Stimulated activated CD4-positive, alpha-beta T cell treated with anti-CD3 and anti-CD28 coated beads, Interleukin-4, amount 100 ng/mL, for 48 hours (primary cell): ENCODE measurements around the gene GALNT17.

Experiments
- DNase-seq, 2 donors: peaks; one replicate each; pipeline ENCODE4 v3.0.0-alpha.2; 2020; ENCODE audit warnings: low read depth in 2 of 2

Gene GALNT17

DNA sequence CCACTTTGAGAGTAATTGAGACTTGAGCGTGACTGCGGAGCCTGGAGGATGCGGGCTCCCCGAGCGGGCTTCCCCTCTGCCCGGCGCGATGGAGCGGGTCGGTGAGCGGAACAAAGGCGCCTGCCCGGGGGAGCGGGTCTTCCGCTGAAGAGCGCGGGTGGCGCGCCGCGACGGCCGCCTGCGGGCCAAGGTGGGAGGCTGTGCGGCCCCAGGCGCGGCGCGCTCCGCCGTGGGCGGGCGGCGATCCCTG is at the start of gene GALNT17:
GALNT17 (plus strand) TSS at position 18 of the 250 bp plus-strand sequence.
- no peak for DNase-seq

DNA sequence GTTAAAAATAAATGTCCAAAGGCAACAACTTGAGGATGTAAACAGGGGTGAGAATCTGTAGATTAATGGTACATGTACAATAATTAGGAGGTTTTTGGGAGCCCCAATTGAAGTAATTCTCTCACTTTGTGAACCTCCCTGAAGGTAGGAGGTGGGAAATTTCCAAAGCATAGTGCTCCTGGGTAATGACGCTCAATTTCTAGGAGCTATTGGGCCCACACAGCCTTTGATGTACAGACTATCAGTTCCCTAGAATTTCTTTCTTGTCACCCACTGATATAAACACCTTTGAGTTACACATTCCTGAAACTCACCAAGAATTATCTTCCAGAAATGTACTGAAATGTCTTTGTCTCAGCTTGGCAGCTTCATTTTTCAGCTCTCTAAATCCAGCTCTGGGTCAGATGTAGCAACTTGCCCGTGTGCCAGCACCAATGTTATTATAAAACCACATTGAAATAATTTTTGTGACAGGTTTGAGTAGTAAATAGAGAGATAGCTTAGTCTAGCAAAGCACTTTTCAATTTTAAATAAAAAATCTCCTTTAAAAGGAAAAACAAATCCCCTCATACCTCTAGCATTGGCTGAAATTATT is 36.6 kb upstream of the GALNT17 start:
- DNase-seq = no peak

DNA sequence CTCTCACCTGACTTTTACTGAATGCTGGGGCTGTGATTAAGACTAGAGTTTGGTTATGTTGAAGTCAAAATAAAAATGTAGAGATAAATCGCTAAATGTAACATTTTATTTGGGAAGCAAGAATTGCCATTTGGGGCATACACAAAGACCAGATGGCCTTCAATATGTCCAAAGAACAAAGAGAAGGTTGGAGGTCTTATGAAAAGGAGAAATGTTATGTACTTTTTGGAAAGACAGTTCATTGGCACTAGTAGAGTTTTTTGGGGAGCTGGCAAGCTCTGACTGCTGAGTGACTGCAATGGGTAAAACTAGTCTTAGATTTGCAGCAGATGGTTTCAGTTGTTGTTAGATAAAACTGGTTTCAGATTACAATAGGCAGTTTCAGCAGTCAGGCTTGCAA is 35.6 kb upstream of the GALNT17 start:
- DNase-seq = no peak

DNA sequence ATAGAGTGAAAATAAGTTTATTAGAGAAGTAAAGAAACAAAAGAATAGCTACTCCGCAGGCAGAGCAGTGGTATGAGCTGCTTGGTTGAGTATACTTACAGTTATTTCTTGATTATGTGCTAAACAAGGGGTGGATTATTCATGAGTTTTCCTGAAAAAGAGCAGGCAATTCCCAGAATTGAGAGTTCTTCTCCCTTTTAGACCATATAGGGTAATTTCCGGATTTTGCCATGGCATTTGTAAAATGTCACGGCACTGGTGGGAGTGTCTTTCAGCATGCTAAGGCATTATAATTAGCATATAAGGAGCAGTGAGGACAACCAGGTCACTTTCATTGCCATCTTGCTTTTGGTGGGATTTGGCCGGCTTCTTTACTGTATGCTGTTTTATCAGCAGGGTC is 25.7 kb upstream of the GALNT17 start:
- no peak for DNase-seq

DNA sequence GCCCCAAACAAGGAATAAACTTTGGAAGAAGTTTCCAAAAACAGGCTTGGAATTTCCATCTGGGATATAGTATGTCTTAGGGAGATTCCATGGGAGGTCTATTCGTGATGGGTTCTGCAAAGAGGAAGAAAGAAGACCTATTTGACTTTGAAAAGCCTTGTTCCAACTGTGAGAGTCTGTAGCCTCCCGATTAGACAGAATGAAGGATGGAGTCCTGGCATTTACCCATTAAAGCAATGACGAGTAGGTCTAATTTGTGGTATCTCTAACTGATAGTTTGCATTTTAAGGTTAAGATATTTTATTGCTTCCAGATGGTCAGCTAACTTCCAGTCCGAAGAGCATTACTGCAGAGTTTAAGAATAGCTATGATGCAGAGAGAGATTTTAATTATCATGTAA is 19.5 kb upstream of the GALNT17 start:
- DNase-seq = no peak

DNA sequence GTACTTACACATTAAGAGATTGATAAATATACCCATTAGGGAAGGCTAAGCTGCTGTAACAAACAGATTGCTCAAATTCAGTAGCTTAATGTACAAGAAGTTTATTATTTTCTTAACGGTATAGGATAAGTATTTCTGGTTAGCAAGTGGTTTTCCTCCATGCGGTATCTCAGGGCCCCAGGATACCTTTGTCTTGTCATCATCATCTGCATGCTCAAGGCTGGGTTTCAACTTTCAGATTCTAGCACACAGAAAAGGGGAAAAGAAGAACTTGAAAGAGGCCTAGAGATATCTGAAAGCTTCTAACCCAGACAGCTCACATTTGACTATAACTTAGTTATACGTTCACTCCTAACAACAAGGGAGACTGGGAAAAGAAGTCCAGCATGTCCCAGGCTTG is 11.8 kb upstream of the GALNT17 start:
- no peak for DNase-seq

DNA sequence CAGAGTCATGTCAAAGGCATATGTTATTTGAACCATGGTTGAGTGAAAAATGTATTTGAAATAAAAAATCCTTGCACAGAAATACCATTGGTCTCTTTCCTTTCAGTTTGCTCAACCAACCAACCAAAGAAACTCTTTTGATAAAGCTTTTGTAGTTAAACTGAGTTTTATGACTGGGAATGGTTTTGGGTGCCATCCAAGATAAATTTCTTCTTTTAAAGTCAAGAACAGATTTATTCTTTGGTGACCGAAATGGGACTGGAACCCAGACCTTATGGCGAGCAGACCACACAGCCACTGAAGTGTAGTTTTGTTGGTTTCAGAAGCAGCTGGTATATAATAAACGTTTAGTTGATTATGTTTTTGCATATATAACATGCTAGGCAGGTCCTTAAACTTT is 2.8 kb upstream of the GALNT17 start:
- no peak for DNase-seq

DNA sequence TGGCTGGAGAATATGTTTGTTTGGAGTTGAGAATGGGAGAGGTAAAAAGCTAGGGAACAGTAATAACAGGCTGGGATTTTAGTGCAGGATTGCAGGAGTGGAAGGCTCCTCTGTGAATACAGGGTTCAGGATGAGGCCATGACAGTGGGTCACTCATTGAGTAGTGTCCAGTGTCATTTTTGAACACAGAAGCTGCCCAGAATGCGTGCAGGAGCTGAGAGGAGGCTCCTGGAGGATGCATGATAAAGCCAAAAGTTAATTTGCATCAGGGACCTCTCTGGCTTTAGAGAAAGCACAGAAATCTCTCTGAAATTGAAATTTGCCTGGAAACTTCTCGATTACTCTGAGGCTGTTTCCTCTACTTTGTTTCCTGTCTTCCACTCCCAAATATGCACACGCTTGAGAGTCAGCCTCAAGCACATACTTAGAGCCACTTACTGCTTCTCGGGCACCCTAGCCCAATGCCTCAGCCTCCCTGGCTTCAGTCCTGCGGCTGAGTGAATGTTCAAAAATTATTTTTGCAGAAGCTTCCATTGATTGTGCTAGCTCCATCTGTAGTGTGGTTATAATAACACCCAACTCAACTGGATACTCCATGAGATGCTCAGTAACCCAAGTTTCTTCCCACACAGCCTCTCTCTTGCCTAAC is 1.8 kb upstream of the GALNT17 start:
- DNase-seq = no peak

DNA sequence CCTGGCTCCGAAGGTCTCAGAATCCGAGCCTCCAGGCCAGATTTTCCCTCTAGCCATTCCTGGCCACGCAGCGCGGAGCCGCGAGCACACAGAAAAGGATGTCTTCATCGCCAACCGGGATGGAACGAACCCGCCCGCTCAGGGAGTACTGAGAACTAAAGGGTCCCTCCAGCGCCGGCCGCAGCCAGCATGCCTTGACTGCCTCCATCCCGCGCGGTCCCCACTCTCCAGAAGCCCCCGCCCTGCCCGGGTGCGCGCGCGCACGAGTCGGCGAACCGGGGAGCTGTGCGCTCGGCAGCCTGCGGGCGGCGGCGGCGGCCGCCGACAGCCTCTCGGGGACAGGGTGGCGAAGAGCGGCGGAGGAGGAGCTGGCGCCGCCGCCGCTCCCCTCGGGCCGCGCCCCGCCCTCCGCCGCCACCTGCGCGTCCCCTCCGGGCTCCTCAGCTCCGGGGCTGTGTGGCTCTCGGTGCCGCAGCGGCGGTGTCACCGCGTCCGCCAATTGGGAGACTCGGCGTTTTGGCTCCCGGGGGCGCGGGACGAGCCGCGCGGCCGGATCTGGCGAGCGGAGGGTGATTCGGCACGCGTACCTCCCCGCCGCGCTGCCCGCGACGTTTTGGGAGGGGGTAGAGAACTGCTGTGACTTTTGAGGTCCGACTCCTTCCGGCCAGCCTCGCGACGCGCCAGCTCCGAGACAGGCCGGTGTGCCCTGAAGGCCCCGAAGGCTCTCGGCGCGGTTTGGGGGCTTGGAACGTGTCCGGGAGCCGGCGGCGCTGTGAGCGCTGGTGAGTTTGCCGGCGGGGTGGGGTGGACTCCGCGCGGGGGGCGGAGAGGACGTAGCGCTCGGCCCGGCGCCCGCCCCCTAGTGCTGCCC is 453 bp upstream of the GALNT17 start:
- no peak for DNase-seq

DNA sequence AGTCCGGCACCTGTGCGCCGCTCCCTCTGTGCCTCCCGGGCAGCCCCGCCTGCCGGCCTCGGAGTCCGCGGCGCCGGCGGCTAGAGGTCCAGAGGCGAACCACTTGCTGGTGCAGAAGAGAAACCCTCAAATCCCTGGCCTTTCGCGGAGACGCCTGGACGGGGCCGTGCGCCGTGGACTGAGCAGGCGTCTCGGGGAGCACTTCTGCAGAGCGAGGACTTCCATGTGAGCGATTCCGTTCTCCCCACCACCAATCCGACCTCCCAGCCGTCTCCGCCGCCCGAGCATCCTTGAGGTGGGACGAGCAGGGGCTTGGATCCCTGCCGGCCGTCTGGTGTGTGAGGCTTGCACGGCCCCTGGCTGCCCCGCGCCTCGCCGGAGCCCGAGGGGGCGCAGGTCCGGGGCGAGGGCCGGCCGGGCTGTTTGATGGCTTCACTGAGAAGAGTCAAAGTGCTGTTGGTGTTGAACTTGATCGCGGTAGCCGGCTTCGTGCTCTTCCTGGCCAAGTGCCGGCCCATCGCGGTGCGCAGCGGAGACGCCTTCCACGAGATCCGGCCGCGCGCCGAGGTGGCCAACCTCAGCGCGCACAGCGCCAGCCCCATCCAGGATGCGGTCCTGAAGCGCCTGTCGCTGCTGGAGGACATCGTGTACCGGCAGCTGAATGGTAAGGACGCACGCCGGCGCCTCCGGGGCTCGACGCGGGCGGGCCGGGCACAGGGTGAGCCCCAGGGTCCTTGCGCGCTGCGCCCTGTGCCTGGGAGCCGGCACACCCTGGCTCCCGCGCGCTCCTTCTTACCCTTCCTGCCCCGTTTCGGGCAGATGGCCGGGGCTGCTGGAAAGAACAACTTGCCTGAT is 660 bp downstream of the GALNT17 start:
- no peak for DNase-seq

DNA sequence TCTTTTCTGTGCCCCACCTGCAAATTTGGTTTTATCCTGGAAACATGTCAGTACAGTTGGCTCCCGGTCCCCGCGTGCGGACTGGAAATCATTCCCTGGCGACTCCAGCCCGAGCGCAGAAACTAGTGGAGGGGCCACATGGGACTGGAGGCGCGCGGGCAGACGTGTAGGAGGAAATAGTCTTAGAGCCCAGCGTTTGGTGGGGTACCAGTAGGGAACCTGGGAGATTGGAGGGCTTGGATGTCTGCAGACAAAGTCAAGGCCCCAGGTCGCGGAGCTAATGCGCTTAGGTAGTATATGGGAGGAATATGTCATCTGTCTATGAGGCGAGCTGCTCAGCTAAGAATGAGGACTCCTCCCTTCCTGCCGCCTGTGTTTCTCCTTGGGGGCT is 1.3 kb downstream of the GALNT17 start:
- DNase-seq = no peak

DNA sequence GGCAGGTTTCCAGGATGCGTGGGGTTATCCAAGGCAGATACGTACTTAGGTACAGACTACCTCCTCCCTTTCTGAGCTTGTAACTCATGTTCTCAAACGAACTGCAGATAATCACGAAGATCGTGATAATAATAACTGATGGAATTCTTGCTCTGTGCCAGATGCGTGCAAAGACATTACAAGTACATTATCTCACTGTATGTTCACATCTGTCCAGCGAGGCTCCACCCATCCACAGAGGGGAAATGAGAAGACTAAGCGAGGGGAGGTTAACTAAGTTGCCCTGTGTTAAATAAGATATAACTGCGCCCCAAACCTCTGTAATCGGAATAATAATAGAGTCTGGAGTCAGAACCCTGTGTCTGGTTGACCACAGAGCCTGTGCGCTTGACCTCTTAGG is 1.9 kb downstream of the GALNT17 start:
- no peak for DNase-seq

DNA sequence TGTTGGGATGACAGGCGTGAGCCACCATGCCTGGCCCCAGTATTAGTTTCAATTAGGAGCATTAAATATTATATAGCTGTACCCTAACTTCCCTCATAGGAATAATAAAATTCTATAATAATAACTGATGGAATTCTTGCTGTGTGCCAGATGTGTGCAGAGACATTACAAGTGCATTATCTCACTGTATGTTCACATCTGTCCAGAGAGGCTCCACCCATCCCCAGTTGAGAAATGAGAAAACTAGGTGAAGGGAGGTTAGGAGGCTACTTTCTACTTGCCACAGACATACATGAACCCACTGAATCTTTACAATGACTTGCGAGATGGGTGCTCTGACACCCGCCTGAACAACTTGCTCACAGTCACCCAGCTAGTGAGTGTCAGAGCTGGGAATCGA is 3.2 kb downstream of the GALNT17 start:
- no peak for DNase-seq

DNA sequence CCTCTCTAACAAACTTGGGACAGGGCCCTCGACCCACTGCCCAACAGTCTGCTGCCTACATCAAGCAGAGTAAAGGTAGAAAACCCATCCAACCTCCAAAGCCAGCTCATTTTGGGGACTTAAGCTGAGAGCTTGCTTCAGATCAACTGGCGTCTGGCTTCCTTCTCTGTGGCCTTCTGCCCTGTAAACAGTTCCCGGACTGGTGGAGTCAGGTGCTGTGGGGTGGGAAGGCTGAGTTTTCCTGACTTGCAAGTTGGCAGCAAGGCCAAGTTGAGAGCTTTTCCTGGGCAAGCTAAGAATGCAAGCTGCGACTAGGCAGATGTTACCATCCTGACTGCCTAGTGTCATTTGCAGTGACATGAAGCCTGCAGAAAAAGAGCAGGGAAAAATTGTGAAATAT is 3.7 kb downstream of the GALNT17 start:
- DNase-seq = no peak

DNA sequence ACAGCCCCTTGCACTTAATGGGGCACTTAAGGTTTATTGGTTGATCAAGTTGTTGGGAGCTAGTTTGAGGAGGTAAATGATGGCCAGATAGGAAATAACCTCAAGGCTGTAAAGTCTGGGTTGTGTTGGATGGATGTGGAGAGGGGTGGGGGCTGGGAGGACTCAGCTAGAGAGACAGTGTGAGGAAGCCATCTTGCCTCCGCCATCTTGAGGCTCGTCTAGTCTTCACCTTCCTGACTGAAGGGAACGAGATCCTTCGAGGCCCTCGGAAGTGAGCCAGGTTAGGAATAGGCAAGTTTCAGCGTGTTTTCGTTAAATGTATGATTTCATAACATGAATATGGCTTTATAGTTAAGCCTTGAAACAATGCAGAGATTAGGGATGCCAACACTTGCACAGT is 5.5 kb downstream of the GALNT17 start:
- DNase-seq = no peak

DNA sequence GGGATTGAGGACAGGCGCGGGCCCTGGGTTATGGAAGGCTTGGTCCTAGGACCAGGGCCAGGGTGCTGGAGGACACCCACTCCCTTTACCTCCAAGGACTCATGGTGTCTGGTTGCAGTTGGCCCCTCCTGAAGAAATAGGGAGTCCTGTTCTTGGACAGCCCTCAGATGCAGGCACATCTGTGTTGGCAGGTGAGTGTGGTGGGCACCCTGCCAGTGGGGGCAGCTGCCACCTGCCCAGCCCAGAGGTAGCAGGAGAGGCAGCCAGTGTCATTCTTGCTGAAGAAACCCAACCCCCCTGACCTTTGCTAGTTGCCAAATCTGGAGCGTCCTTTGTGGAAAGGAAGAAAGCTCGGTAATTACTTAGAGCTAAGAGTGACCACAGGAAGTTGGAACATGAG is 8.3 kb downstream of the GALNT17 start:
- no peak for DNase-seq

DNA sequence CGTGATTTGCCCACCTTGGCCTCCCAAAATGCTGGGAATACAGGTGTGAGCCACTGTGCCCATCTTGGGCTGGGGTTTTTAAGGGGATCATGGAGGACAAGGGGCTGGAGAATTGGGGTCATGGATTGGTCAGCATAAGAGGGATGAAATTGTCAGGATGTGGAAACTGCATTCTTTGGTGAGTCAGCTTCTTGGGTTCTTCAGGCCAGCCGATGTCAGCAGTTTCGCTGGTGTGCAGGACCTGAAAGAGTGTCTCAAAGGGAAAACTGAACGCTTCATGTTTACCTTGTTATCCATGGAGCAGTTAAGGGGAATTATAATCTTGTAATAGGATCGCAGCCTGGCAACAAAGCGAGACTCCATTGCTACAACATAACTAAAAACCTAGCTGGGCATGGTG is 13.0 kb downstream of the GALNT17 start:
- no peak for DNase-seq

DNA sequence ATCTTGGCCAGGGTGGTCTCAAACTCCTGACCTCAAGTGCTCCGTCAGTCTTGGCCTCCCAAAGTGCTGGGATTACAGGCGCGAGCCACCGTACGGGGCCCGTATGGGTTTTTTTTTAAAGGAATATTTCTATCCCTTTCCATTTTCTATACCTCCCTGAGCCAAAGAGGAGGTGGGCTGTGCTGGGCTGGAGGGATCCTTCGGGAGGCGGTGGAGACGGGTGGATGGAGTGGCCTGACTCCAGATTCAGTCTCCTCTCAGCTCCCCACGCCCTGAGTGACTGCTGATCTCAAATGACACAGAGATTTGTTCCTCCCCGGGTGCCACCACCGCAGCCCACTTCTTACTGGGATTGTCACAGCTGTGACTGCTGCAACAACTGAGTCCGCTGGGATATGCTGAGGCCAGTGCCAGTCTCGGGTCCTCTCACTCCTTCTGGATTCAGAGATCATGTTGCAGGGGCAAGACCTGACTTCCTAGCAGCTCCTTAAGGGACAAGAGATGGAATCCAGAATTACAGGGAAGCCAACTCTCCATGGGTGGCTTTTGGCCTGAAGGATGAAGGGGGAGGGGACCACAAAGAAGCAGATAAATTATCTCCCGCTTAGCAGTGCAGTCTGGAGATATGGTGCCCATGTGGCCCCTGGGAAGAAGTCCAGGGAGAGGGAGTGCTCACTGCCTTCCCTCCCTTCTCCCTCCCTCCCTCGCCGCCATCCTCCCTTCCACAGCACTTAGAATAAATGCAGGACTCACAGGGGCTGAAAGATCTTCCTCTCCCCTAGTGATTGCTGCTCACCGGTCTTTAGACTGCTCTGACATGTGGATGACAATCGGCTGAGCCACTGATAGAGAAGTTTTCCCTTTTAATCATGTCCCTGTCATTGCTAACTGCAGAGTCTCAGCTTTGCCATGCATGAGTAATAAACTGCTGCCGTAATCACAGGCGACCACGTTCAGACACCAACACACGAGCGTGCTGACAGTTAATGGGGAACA is 14.3 kb downstream of the GALNT17 start:
- no peak for DNase-seq

DNA sequence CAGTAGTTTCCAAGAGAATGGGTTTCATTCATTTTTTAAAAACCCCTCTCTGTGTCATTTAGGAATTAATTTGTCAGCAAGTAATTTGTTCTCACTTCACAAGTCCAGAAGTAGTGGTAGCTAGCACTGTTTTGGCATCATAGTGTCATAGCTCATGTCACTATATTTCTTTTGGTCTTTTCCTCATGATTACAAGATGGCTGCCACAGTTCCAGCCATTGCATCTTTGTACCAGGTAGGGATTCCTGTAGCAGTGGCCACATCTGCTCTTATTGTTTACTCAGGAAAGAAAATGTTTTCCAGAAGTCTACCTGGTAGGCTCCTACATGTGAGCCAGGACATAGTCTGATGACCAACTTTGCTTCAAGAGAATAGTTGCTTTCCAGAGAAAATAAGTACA is 16.2 kb downstream of the GALNT17 start:
- DNase-seq = no peak

DNA sequence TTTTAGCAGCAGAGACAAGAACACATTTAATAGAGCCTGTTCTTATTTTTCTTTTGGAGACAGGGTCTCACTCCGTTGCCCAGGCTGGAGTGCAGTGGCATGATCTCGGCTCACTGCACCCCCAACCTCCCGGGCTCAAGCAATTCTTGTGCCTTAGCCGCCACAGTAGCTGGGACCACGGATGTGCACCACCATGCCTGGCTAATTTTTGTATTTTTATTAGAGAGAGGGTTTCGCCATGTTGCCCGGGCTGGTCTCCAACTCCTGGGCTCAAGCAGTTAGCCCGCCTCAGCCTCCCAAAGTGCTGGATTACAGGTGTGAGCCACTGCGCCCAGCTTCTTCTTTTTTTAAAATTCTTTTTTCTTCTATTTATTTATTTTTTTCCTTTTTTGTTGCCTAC is 23.3 kb downstream of the GALNT17 start:
- DNase-seq = no peak

DNA sequence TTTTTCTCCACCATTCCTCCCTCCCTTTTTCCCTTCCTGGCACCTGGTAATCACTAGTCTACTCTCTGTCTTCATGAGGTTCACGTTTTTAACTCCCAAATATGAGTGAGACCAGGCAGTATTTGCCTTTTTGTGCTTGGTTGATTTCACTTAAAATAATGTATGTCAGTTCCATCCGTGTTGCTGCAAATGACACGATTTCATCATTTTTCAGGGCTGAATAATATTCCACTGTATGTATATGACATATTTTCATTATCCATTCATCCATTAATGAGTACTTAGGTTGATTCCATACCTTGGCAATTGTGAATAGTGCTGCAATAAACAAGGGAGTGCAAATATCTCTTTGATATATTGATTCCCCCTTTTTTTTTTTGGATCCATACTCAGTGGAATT is 25.8 kb downstream of the GALNT17 start:
- DNase-seq = no peak
